H1 (cell line): Measurements from ENCODE around the gene SLC17A4. TPM values are rescaled to one million over a fixed set of nuclear protein-coding genes. Genes with fewer than 3 reads are reported as not detected.

ENCODE experiments used
- CTCF ChIA-PET: fragments of 300-600 bp; sonication (Branson Sonifier 250); formaldehyde crosslinking; loops from one replicate; lab custom pipeline; 2021; ENCODE audit not compliant: partially characterized antibody; lab: Charles Lee
- POLR2A ChIA-PET: fragments of 300-600 bp; sonication (Branson Sonifier 250); formaldehyde crosslinking; loops from one replicate; lab custom pipeline; 2021; ENCODE audit warnings: inconsistent platforms; ENCODE audit not compliant: partially characterized antibody; lab: Charles Lee
- DNase-seq, 2 experiments: peaks; one replicate each; pipeline versions ENCODE4 v3.0.0 to v3.0.0-alpha.2; 2010 to 2022; ENCODE audit warnings: low spot score in 2 of 2, low read depth in 1 of 2, mixed read lengths in 1 of 2
- FAIRE-seq: peaks from 2 replicates; lab custom pipeline; 2011; peaks lifted over from hg19 to GRCh38; lab: Jason Lieb, UNC
- H2AFZ ChIP-seq: 2 replicates; pipeline ENCODE4 v1.8.1; 2012; ENCODE audit warnings: low read length, inconsistent platforms
- H2AK5ac ChIP-seq: 2 replicates; pipeline ENCODE4 v1.6.1; 2013; ENCODE audit warnings: low read depth, low read length
- H2BK120ac ChIP-seq: replicated peaks from 2 replicates; pipeline ENCODE3; 2013; ENCODE audit warnings: low read depth, low read length, inconsistent platforms
- H2BK12ac ChIP-seq: 2 replicates; pipeline ENCODE4 v1.6.1; 2013; ENCODE audit warnings: low read depth, low read length
- H2BK15ac ChIP-seq: 2 replicates; pipeline ENCODE4 v1.6.1; 2013; ENCODE audit warnings: low read length
- H2BK20ac ChIP-seq: 2 replicates; pipeline ENCODE4 v1.6.1; 2013; ENCODE audit warnings: low read length
- H2BK5ac ChIP-seq: 2 replicates; pipeline ENCODE4 v1.6.1; 2013; ENCODE audit warnings: low read depth, low read length
- H3K14ac ChIP-seq: 2 replicates; pipeline ENCODE4 v1.6.1; 2013; ENCODE audit warnings: inconsistent platforms; ENCODE audit not compliant: insufficient read length
- H3K18ac ChIP-seq: 2 replicates; pipeline ENCODE4 v1.6.1; 2013; ENCODE audit warnings: low read length; ENCODE audit errors: extremely low read depth
- H3K23ac ChIP-seq: 2 replicates; pipeline ENCODE4 v1.6.1; 2013; ENCODE audit warnings: inconsistent platforms; ENCODE audit not compliant: insufficient read length
- H3K23me2 ChIP-seq: 2 replicates; pipeline ENCODE4 v1.6.1; 2013; ENCODE audit warnings: low read depth, low read length
- H3K27ac ChIP-seq: 2 replicates; pipeline ENCODE4 v1.6.1; 2011; ENCODE audit warnings: low read depth, low read length, inconsistent platforms
- H3K27me3 ChIP-seq, 4 experiments: replicated peaks in 1 of 4; 1 replicate in 1 of 4; 2 replicates in 3 of 4; pipeline versions ENCODE4 v1.6.1 to v1.8.1; 2011 to 2013; ENCODE audit warnings: low read length in 3 of 4, mild to moderate bottlenecking in 3 of 4, inconsistent platforms in 2 of 4, mixed read lengths in 2 of 4, moderate library complexity in 1 of 4; ENCODE audit not compliant: control insufficient read depth in 3 of 4, insufficient read depth in 3 of 4; ENCODE audit errors: extremely low read depth in 1 of 4
- H3K36me3 ChIP-seq, 4 experiments: 2 replicates each; pipeline versions ENCODE4 v1.6.1 to v1.8.1; 2011 to 2013; ENCODE audit warnings: mild to moderate bottlenecking in 4 of 4, low read length in 3 of 4, moderate library complexity in 2 of 4, control low read depth in 1 of 4, inconsistent platforms in 1 of 4; ENCODE audit not compliant: insufficient read depth in 4 of 4, control insufficient read depth in 2 of 4
- H3K4ac ChIP-seq: replicated peaks from 2 replicates; pipeline ENCODE3; 2013; ENCODE audit warnings: low read length, low read depth, mixed read lengths, inconsistent platforms; ENCODE audit not compliant: insufficient read length
- H3K4me1 ChIP-seq, 4 experiments: replicated peaks in 1 of 4; 1 replicate in 1 of 4; 2 replicates in 3 of 4; pipeline versions ENCODE4 v1.6.1 to v1.8.1; 2011 to 2013; ENCODE audit warnings: low read length in 3 of 4, inconsistent platforms in 2 of 4, mixed read lengths in 1 of 4; ENCODE audit not compliant: insufficient read depth in 4 of 4, control insufficient read depth in 3 of 4
- H3K4me2 ChIP-seq, 2 experiments: 2 replicates each; pipeline versions ENCODE4 v1.6.1 to v1.8.1; 2011 to 2013; ENCODE audit warnings: low read depth in 2 of 2, low read length in 2 of 2, control low read depth in 1 of 2, inconsistent platforms in 1 of 2, mild to moderate bottlenecking in 1 of 2; ENCODE audit not compliant: insufficient read depth in 1 of 2
- H3K4me3 ChIP-seq, 4 experiments: fragments of 200-600, 300-600 bp in 1 of 4; sonication (generic), shearing (Covaris generic), sonication (Bioruptor Twin) in 1 of 4; 2 replicates each; pipeline versions ENCODE4 v1.5.1 to v1.8.1; 2011 to 2016; ENCODE audit warnings: low read length in 4 of 4, low read depth in 3 of 4, control low read depth in 2 of 4, inconsistent platforms in 2 of 4, mild to moderate bottlenecking in 2 of 4, mixed read lengths in 1 of 4, moderate library complexity in 1 of 4; ENCODE audit not compliant: insufficient read depth in 2 of 4; ENCODE audit errors: extremely low read depth in 1 of 4
- H3K56ac ChIP-seq: replicated peaks from 2 replicates; pipeline ENCODE3; 2013; ENCODE audit warnings: low read depth, mild to moderate bottlenecking, mixed read lengths, low read length, inconsistent platforms; ENCODE audit not compliant: insufficient read length
- H3K79me1 ChIP-seq: 2 replicates; pipeline ENCODE4 v1.6.1; 2013; ENCODE audit warnings: low read depth, low read length, control low read depth
- H3K79me2 ChIP-seq, 2 experiments: 2 replicates each; pipeline versions ENCODE4 v1.6.1 to v1.8.1; 2012 to 2013; ENCODE audit warnings: low read length in 2 of 2, mild to moderate bottlenecking in 2 of 2, inconsistent platforms in 1 of 2; ENCODE audit not compliant: insufficient read depth in 2 of 2, control insufficient read depth in 1 of 2
- H3K9ac ChIP-seq, 4 experiments: replicated peaks in 1 of 4; 1 replicate in 1 of 4; 2 replicates in 3 of 4; pipeline versions ENCODE4 v1.6.1 to v1.8.1; 2011 to 2013; ENCODE audit warnings: low read depth in 3 of 4, low read length in 3 of 4, control low read depth in 2 of 4, mild to moderate bottlenecking in 2 of 4, moderate library complexity in 2 of 4, inconsistent platforms in 1 of 4; ENCODE audit errors: extremely low read depth in 1 of 4
- H3K9me3 ChIP-seq, 2 experiments: 2 replicates each; pipeline versions ENCODE4 v1.6.1 to v1.8.1; 2012 to 2013; ENCODE audit warnings: mild to moderate bottlenecking in 2 of 2, moderate library complexity in 2 of 2, control low read depth in 1 of 2, inconsistent platforms in 1 of 2, low read depth in 1 of 2, low read length in 1 of 2, mixed read lengths in 1 of 2; ENCODE audit not compliant: insufficient read depth in 2 of 2
- H4K20me1 ChIP-seq, 2 experiments: replicated peaks in 1 of 2; 2 replicates each; pipeline versions ENCODE3 to v1.8.1; 2011 to 2013; ENCODE audit warnings: inconsistent platforms in 2 of 2, low read length in 2 of 2, mild to moderate bottlenecking in 1 of 2; ENCODE audit not compliant: insufficient read depth in 2 of 2, control insufficient read depth in 1 of 2
- H4K5ac ChIP-seq: 2 replicates; pipeline ENCODE4 v1.6.1; 2013; ENCODE audit warnings: low read length, low read depth, mixed read lengths, inconsistent platforms; ENCODE audit not compliant: insufficient read length
- H4K8ac ChIP-seq: 2 replicates; pipeline ENCODE4 v1.8.0; 2013; ENCODE audit warnings: mild to moderate bottlenecking, moderate library complexity, low read length, inconsistent platforms; ENCODE audit not compliant: insufficient read depth; ENCODE audit errors: extremely low read depth
- H4K91ac ChIP-seq: replicated peaks from 2 replicates; pipeline ENCODE3; 2013; ENCODE audit warnings: low read length, mixed read lengths, inconsistent platforms; ENCODE audit not compliant: insufficient read length
- CBX5 ChIP-seq: fragments of 300-800, 300-1000 bp; sonication (generic); IDR thresholded peaks from 2 replicates; pipeline ENCODE4 v1.7.1; 2016; ENCODE audit warnings: antibody characterized with exemption, low read length, low read depth
- CHD1 ChIP-seq: IDR thresholded peaks from 2 replicates; pipeline ENCODE4 v1.6.1; 2012; ENCODE audit warnings: low read depth, low read length, improper control_type of control experiment
- HDAC2 ChIP-seq, 2 experiments: fragments of 300-600 bp in 1 of 2; sonication (generic) in 1 of 2; IDR thresholded peaks; 2 replicates each; pipeline ENCODE4 v1.6.1; 2011 to 2012; ENCODE audit warnings: low read depth in 2 of 2, low read length in 2 of 2, mild to moderate bottlenecking in 2 of 2, moderate library complexity in 2 of 2, borderline replicate concordance in 1 of 2, inconsistent platforms in 1 of 2
- JUN ChIP-seq: IDR thresholded peaks from 2 replicates; pipeline ENCODE4 v1.6.1; 2011; ENCODE audit warnings: low read depth, mild to moderate bottlenecking, improper control_type of control experiment, low read length
- MAFK ChIP-seq: IDR thresholded peaks from 2 replicates; pipeline ENCODE4 v1.6.1; 2012; ENCODE audit warnings: low read depth, mild to moderate bottlenecking, improper control_type of control experiment, low read length
- NRF1 ChIP-seq: IDR thresholded peaks from 2 replicates; pipeline ENCODE4 v1.6.1; 2011; ENCODE audit warnings: mild to moderate bottlenecking, low read depth, low read length, improper control_type of control experiment
- RFX5 ChIP-seq: IDR thresholded peaks from 2 replicates; pipeline ENCODE4 v1.6.1; 2011; ENCODE audit warnings: low read depth, low read length, improper control_type of control experiment, borderline replicate concordance
- SIX5 ChIP-seq: IDR thresholded peaks from 2 replicates; pipeline ENCODE4 v1.6.1; 2011; ENCODE audit warnings: mild to moderate bottlenecking, low read depth, low read length
- SUZ12 ChIP-seq: fragments of 200-600 bp; sonication (generic); IDR thresholded peaks from 2 replicates; pipeline ENCODE4 v1.6.1; 2012; ENCODE audit warnings: mild to moderate bottlenecking, inconsistent platforms, low read length, moderate library complexity, mixed read lengths
- WGBS, 2 experiments: shearing (Covaris generic) in 1 of 2; methylation state at CpG; one replicate each; pipeline versions ENCODE4 v1.1.6 to v1.1.7; 2013 to 2015; ENCODE audit warnings: low lambda C conversion rate in 2 of 2, mixed read lengths in 2 of 2, inconsistent platforms in 1 of 2, low coverage in 1 of 2, missing lambda C conversion rate in 1 of 2; ENCODE audit not compliant: insufficient replicate concordance in 2 of 2, insufficient coverage in 1 of 2, insufficient read length in 1 of 2; ENCODE audit errors: extremely low coverage in 1 of 2, missing lambda C conversion rate in 1 of 2; 5-methylcytosine and 5-hydroxymethylcytosine counted together
- polyA plus RNA-seq, 7 experiments: library from polyadenylated mRNA; depleted of rRNA in 3 of 7; stranded (reverse) in 5 of 7; unstranded in 2 of 7; fragments of >200 nt in 5 of 7; fragments of 200-250 nt in 2 of 7; gene quantifications; 1 replicate in 5 of 7; 2 replicates in 1 of 7; 4 replicates in 1 of 7; pipeline versions ENCODE4 v1.2.1 to v1.2.3, GENCODE V29; 2011 to 2013; ENCODE audit warnings: missing spikeins in 2 of 7, mixed read lengths in 2 of 7
- total RNA-seq: library from RNA; stranded (reverse); fragmentation: NEBNext Ultra II Directional; extraction: Animal tissue kit (Norgen Biotek cat#: 25700); gene quantifications from 2 replicates; pipeline ENCODE4 v1.2.1, GENCODE V29; 2021

The SLC17A4 gene
- total and polyA plus RNA-seq, 2 of the 8 experiments (the other 6 are each of a cell fraction or from before 2014, with no cell fraction given): not detected

DNA sequence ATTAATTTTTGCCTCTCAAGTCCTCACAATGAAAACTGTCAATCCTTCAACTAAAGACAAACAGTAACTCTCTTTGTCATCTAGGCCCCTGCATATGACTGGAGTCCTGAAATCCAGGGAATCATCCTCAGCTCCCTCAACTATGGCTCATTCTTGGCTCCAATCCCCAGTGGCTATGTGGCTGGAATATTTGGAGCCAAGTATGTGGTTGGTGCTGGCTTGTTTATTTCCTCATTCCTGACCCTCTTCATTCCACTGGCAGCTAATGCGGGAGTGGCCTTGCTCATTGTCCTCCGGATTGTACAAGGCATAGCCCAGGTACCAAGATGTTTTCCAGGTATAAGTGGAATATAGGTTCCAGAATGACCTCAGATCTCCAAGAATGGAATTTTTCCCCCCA, 15.4 kb downstream of the SLC17A4 start:
- no peak overlapping the region for H3K4me3 ChIP-seq
- no peaks in the 10 kb centered on the region for H3K79me1 ChIP-seq
- H3K14ac ChIP-seq: no peak overlapping the region
- H3K9ac ChIP-seq: no peak overlapping the region
- no peak overlapping the region for H2BK15ac ChIP-seq
- H4K20me1 ChIP-seq: no peaks in the 10 kb centered on the region
- no peak overlapping the region for H3K23ac ChIP-seq
- no peak overlapping the region for H2BK20ac ChIP-seq
- H3K23me2 ChIP-seq: no peaks in the 10 kb centered on the region
- H3K9me3 ChIP-seq: no peaks in the 10 kb centered on the region
- H3K27me3 ChIP-seq: no peaks in the 10 kb centered on the region
- no peak overlapping the region for H2AFZ ChIP-seq
- no peak overlapping the region for H2BK5ac ChIP-seq
- POLR2A ChIA-PET: no interaction called here
- H2BK120ac ChIP-seq: no peak overlapping the region
- H4K8ac ChIP-seq: no peak overlapping the region
- WGBS, 2 experiments: 81% methylated on average over 2 of the region's 2 CpGs; no CpG with 5 or more reads in 1 of the 2 experiments
- H3K56ac ChIP-seq: no peak overlapping the region
- no peak for DNase-seq
- no peak overlapping the region for H2BK12ac ChIP-seq
- H3K36me3 ChIP-seq: no peaks in the 10 kb centered on the region
- no peak overlapping the region for H2AK5ac ChIP-seq
- no peak overlapping the region for H4K91ac ChIP-seq
- H4K5ac ChIP-seq: no peak overlapping the region
- no peaks in the 10 kb centered on the region for H3K4me1 ChIP-seq
- H3K18ac ChIP-seq: no peak overlapping the region
- H3K4me2 ChIP-seq: no peak overlapping the region
- no peak overlapping the region for H3K27ac ChIP-seq
- H3K79me2 ChIP-seq: no peaks in the 10 kb centered on the region
- FAIRE-seq: no peak
- H3K4ac ChIP-seq: no peak overlapping the region
- CTCF ChIA-PET: interaction anchor here (1.2 kb wide), 1 partner anchor 19 kb away, joined by 5 read pairs; no protein-coding TSS in a partner anchor
- TF ChIP-seq CHD1 (no peak), SUZ12 (no peak), NRF1 (no peak), HDAC2 (IDR thresholded peaks at IDR 0.05; ENCODE audit: borderline replicate concordance in 1 of 2, low read depth in 2 of 2, low read length in 2 of 2) (no peak), MAFK (no peak), SIX5 (no peak), RFX5 (no peak), JUN (no peak), CBX5 (no peak)
